NCI-H345 treated with DMSO at 0.1 percent for 48 hours (cell line): ENCODE measurements around the gene CFAP90.

Experiments
- DNase-seq: peaks from one replicate; lab custom pipeline; 2025; ENCODE audit not compliant: unreplicated experiment; lab: John Stamatoyannopoulos, UW

The CFAP90 gene

GRCh38 chr5:7868427-7868772 is 17.5 kb upstream of the CFAP90 start:
- DNase-seq = no peak

- DNase-seq = no peak
Measured at GRCh38 chr5:7867260-7867659, 16.3 kb upstream of the CFAP90 start.

GRCh38 chr5:7866196-7866595 is 15.3 kb upstream of the CFAP90 start:
- DNase-seq = no peak

GRCh38 chr5:7857926-7858632 is 7.1 kb upstream of the CFAP90 start:
- no peak for DNase-seq

- no peak for DNase-seq
Measured at GRCh38 chr5:7857361-7857760, 6.4 kb upstream of the CFAP90 start.

GRCh38 chr5:7856855-7857254 is 5.9 kb upstream of the CFAP90 start:
- peak; percentile 67 for DNase-seq

GRCh38 chr5:7855611-7856010 is 4.7 kb upstream of the CFAP90 start:
- DNase-seq = no peak

GRCh38 chr5:7852988-7853387 is 2.1 kb upstream of the CFAP90 start:
- DNase-seq = no peak

- DNase-seq = no peak
Measured at GRCh38 chr5:7852542-7852941, 1.6 kb upstream of the CFAP90 start.

- no peak for DNase-seq
Measured at GRCh38 chr5:7851617-7852289, 820 bp upstream of the CFAP90 start.

- DNase-seq = no peak
Measured at GRCh38 chr5:7851240-7851592, 283 bp upstream of the CFAP90 start.

- no peak for DNase-seq
Measured at GRCh38 chr5:7849681-7850394, 1.1 kb downstream of the CFAP90 start.

- DNase-seq = no peak
Measured at GRCh38 chr5:7848296-7848695, 2.6 kb downstream of the CFAP90 start.

- DNase-seq = no peak
Measured at GRCh38 chr5:7846327-7846726, 4.6 kb downstream of the CFAP90 start.

GRCh38 chr5:7845557-7845956 is 5.4 kb downstream of the CFAP90 start:
- no peak for DNase-seq

- no peak for DNase-seq
Measured at GRCh38 chr5:7844901-7845300, 6.0 kb downstream of the CFAP90 start.

- DNase-seq = no peak
Measured at GRCh38 chr5:7842531-7842930, 8.4 kb downstream of the CFAP90 start.

- DNase-seq = no peak
Measured at GRCh38 chr5:7837403-7837802, 13.5 kb downstream of the CFAP90 start.

- no peak for DNase-seq
Measured at GRCh38 chr5:7834982-7835381, 16.0 kb downstream of the CFAP90 start.

GRCh38 chr5:7828269-7828668 is 22.7 kb downstream of the CFAP90 start:
- DNase-seq = no peak

- no peak for DNase-seq
Measured at GRCh38 chr5:7827610-7828009, 23.3 kb downstream of the CFAP90 start.

- DNase-seq = no peak
Measured at GRCh38 chr5:7825630-7826029, 25.3 kb downstream of the CFAP90 start.
